ENCODE results near the gene CDH16. TPM values are rescaled to one million over a fixed set of nuclear protein-coding genes. Genes with fewer than 3 reads are reported as not detected.
A peak's percentile ranks its signal among the peaks of the same experiment; 100 is the strongest.

The CDH16 gene
- total and polyA plus RNA-seq, 2 experiments from 2014 or later: 3.2 to 4.4 TPM

DNA sequence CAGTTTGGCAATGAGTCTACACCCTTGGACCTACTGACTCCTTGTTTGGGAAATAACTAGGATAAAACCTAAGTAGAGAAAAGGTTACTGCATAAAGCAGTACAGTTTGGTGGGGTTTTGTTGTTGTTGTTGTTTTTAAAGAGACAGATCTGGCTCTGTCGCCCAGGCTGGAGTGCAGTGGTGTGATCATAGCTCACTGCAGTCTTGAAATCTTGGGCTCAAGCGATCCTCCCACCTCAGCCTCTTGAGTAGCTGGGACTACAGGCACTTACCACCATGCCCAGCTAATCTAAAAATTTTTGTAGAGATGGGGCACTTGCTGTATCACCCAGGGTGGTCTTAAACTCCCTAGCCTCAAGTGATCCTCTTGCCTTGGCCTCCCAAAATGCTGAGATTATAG, 37.1 kb downstream of the CDH16 start:
- Histone ChIP-seq H3K4me3 (peak overlapping the region; percentile 69), H3K36me3 (replicated peaks; ENCODE audit: insufficient read depth, low read depth) (no peaks in the 10 kb centered on the region), H3K79me2 (peaks cover 36% of the 10 kb centered on the region), H3K27me3 (no peaks in the 10 kb centered on the region), H3K9me3 (ENCODE audit: low read depth) (no peaks in the 10 kb centered on the region), H2AFZ (no peak overlapping the region), H4K20me1 (ENCODE audit: insufficient read depth, poor library complexity, severe bottlenecking) (no peaks in the 10 kb centered on the region), H3K9me2 (replicated peaks; ENCODE audit: insufficient read depth) (no peaks in the 10 kb centered on the region), H3K27ac (no peak overlapping the region), H3K4me1 (ENCODE audit: insufficient read depth) (peaks cover 5% of the 10 kb centered on the region), H3K4me2 (peak overlapping the region; percentile 99)
- TF ChIP-seq EZH2 (IDR thresholded peaks at IDR 0.05; ENCODE audit: borderline replicate concordance) (no peak), EZH2phosphoT487 (IDR thresholded peaks at IDR 0.05; ENCODE audit: low read depth, severe bottlenecking, unreplicated experiment) (no peak)
- TF ChIP-seq, protein P1, sequence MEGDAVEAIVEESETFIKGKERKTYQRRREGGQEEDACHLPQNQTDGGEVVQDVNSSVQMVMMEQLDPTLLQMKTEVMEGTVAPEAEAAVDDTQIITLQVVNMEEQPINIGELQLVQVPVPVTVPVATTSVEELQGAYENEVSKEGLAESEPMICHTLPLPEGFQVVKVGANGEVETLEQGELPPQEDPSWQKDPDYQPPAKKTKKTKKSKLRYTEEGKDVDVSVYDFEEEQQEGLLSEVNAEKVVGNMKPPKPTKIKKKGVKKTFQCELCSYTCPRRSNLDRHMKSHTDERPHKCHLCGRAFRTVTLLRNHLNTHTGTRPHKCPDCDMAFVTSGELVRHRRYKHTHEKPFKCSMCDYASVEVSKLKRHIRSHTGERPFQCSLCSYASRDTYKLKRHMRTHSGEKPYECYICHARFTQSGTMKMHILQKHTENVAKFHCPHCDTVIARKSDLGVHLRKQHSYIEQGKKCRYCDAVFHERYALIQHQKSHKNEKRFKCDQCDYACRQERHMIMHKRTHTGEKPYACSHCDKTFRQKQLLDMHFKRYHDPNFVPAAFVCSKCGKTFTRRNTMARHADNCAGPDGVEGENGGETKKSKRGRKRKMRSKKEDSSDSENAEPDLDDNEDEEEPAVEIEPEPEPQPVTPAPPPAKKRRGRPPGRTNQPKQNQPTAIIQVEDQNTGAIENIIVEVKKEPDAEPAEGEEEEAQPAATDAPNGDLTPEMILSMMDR (IDR thresholded peaks at IDR 0.05; ENCODE audit: poor library complexity): no peak
- 68% methylated on average over 2 of the region's 2 CpGs for WGBS (ENCODE audit: low lambda C conversion rate, missing lambda C conversion rate)
- DNase-seq (ENCODE audit: low spot score): no peak

DNA sequence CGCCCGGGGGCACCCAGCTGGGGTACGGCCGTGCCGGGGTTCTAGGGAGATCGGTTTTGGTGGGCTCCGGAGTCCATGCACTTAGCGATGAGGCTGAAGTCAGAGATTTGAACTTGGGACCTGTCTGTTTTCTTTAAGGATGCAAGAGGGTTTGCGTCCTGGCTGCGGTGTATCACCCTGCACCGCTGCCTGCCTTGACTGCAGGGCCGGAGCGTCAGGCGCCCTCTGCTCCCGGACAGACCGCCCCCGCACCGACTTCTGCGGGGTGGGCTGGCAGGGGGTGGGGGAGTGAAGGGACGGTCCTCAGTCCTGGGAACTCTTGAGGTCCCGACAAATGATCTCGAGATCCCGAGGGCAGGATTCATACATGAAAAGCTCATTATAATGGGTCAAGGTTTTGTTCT, 37.7 kb downstream of the CDH16 start:
- H4K20me1 ChIP-seq (ENCODE audit: insufficient read depth, poor library complexity, severe bottlenecking): no peaks in the 10 kb centered on the region
- H2AFZ ChIP-seq: peak overlapping the region; percentile 90
- H3K9me2 ChIP-seq (replicated peaks; ENCODE audit: insufficient read depth): no peaks in the 10 kb centered on the region
- no peaks in the 10 kb centered on the region for H3K27me3 ChIP-seq
- peak; percentile 41 for DNase-seq (ENCODE audit: low spot score)
- TF ChIP-seq EZH2 (IDR thresholded peaks at IDR 0.05; ENCODE audit: borderline replicate concordance): no peak
- TF ChIP-seq EZH2phosphoT487 (IDR thresholded peaks at IDR 0.05; ENCODE audit: low read depth, severe bottlenecking, unreplicated experiment): no peak
- H3K79me2 ChIP-seq: peaks cover 33% of the 10 kb centered on the region
- peak overlapping the region; percentile 69 for H3K4me3 ChIP-seq
- H3K9me3 ChIP-seq (ENCODE audit: low read depth): no peaks in the 10 kb centered on the region
- H3K36me3 ChIP-seq (replicated peaks; ENCODE audit: insufficient read depth, low read depth): no peaks in the 10 kb centered on the region
- peaks cover 5% of the 10 kb centered on the region for H3K4me1 ChIP-seq (ENCODE audit: insufficient read depth)
- H3K27ac ChIP-seq: peak overlapping the region; percentile 65
- 5% methylated on average over 21 of the region's 23 CpGs for WGBS (ENCODE audit: low lambda C conversion rate, missing lambda C conversion rate)
- peak overlapping the region; percentile 99 for H3K4me2 ChIP-seq

DNA sequence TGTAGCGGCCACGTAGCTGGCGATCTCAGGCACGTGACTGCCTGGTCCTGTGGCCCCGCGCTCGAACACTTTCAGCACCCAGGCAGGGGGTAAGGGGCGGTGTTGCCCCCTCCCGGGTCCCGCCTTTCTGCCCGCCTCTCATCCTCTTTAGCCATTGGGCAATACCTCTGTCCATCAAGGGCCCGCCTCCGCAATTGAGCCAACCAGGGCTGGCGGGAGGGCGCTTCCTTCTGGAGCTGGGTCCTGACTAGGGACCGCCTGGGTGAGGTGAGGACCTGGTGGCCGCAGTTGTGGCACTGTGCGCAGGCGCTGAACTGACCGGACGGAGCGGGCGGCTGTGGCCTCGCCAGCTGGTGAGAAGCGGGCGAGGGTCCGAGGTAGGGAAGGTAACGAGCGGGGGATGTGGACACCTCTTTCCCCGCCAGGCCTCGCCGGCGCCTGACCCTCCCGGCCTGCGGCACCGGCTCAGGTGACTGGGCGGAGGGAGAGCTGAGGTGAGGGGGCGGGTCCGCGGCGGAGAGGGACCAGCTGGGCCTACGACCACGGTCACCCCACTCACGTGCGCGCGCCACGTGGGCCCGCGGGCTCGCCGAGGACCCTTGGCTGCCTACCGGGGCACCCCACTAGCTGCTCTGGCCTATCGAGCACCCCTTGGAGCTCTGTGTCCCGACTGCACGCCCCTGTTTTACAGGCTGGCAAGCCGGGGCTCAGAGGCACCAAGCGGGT, 38.2 kb downstream of the CDH16 start, which contains the start of gene PDP2:
PDP2 (plus strand) TSS at position 228 of the 726 bp plus-strand sequence. CDS start 3,770 bp downstream, outside the sequence.
- no peaks in the 10 kb centered on the region for H3K9me3 ChIP-seq (ENCODE audit: low read depth)
- H3K27ac ChIP-seq: peak within 1 kb of the TSS; percentile 65
- whole genome bisulfite sequencing (ENCODE audit: low lambda C conversion rate, missing lambda C conversion rate): under 1% methylated on average over 36 of the region's 58 CpGs
- peak within 1 kb of the TSS; percentile 99 for H3K4me2 ChIP-seq
- H3K27me3 ChIP-seq: no peaks in the 10 kb centered on the region
- no peaks in the 10 kb centered on the region for H3K36me3 ChIP-seq (replicated peaks; ENCODE audit: insufficient read depth, low read depth)
- H3K9me2 ChIP-seq (replicated peaks; ENCODE audit: insufficient read depth): no peaks in the 10 kb centered on the region
- peak; percentile 96 for DNase-seq (ENCODE audit: low spot score)
- H3K4me1 ChIP-seq (ENCODE audit: insufficient read depth): peaks cover 5% of the 10 kb centered on the region
- H3K4me3 ChIP-seq: peak within 1 kb of the TSS; percentile 69
- H2AFZ ChIP-seq: peak within 1 kb of the TSS; percentile 90
- TF ChIP-seq EZH2phosphoT487 (IDR thresholded peaks at IDR 0.05; ENCODE audit: low read depth, severe bottlenecking, unreplicated experiment) (no peak), EZH2 (IDR thresholded peaks at IDR 0.05; ENCODE audit: borderline replicate concordance) (no peak)
- TF ChIP-seq, protein P1 (IDR thresholded peaks at IDR 0.05; ENCODE audit: poor library complexity): no peak
- no peaks in the 10 kb centered on the region for H4K20me1 ChIP-seq (ENCODE audit: insufficient read depth, poor library complexity, severe bottlenecking)
- peaks cover 33% of the 10 kb centered on the region for H3K79me2 ChIP-seq

DNA sequence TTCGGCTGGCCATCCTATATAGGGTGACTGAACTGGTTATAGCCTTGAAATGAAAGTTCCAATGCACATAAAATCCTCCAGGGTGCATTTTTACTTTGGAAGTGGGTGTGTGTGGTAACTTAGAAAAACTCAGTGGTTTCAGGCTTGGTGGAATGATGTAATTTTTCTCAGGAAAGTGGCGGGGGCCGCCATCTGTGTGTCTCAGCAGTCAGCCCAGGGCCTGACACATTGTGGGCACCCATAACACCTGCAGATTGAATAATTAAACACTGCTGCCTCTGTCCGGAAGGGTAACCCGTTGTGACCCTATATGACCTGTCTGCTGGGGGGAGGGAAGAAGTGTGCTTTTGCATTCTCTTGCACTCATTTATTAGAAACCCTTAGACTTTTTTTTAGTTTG, 40.6 kb downstream of the CDH16 start:
- Histone ChIP-seq H2AFZ (no peak overlapping the region), H3K4me1 (ENCODE audit: insufficient read depth) (peaks cover 5% of the 10 kb centered on the region), H3K9me3 (ENCODE audit: low read depth) (no peaks in the 10 kb centered on the region), H3K4me2 (no peak overlapping the region), H3K4me3 (no peak overlapping the region), H3K27me3 (no peaks in the 10 kb centered on the region), H3K36me3 (replicated peaks; ENCODE audit: insufficient read depth, low read depth) (no peaks in the 10 kb centered on the region), H4K20me1 (ENCODE audit: insufficient read depth, poor library complexity, severe bottlenecking) (no peaks in the 10 kb centered on the region), H3K9me2 (replicated peaks; ENCODE audit: insufficient read depth) (no peaks in the 10 kb centered on the region), H3K79me2 (peaks cover 24% of the 10 kb centered on the region), H3K27ac (no peak overlapping the region)
- DNase-seq (ENCODE audit: low spot score): no peak
- TF ChIP-seq, protein P1 (IDR thresholded peaks at IDR 0.05; ENCODE audit: poor library complexity): no peak
- no peak for TF ChIP-seq EZH2phosphoT487 (IDR thresholded peaks at IDR 0.05; ENCODE audit: low read depth, severe bottlenecking, unreplicated experiment)
- TF ChIP-seq EZH2 (IDR thresholded peaks at IDR 0.05; ENCODE audit: borderline replicate concordance): no peak
- 84% methylated on average over 5 of the region's 5 CpGs for WGBS (ENCODE audit: low lambda C conversion rate, missing lambda C conversion rate)

All from hepatocyte (in vitro differentiated cells).